HepG2 (cell line): Measurements from ENCODE around the gene AKR7A2. TPM values are rescaled to one million over a fixed set of nuclear protein-coding genes. Genes with fewer than 3 reads are reported as not detected.

ENCODE experiments used
- BHLHE40 ChIP-seq: IDR thresholded peaks from 2 replicates; pipeline ENCODE4 v1.6.1; 2011; ENCODE audit warnings: low read length, improper control_type of control experiment
- HMGXB3 ChIP-seq: sonication (generic); formaldehyde crosslinking; IDR thresholded peaks from 2 replicates; pipeline ENCODE4 v1.4.0; 2020; ENCODE audit warnings: missing genetic modification reagents, borderline replicate concordance
- HOXA5 ChIP-seq: sonication (generic); formaldehyde crosslinking; IDR thresholded peaks from 2 replicates; pipeline ENCODE4 v1.4.0; 2020; ENCODE audit warnings: missing genetic modification reagents
- KDM5B ChIP-seq: sonication (generic); formaldehyde crosslinking; IDR thresholded peaks from 2 replicates; pipeline ENCODE4 v1.4.0; 2020; ENCODE audit warnings: missing genetic modification reagents, mild to moderate bottlenecking, borderline replicate concordance
- RAD21 ChIP-seq: fragments of 450-650 bp; formaldehyde crosslinking; IDR thresholded peaks from 2 replicates; pipeline ENCODE4 v1.5.0; 2020; ENCODE audit warnings: mild to moderate bottlenecking
- SMC3 ChIP-seq: IDR thresholded peaks from 2 replicates; pipeline ENCODE4 v1.6.1; 2011; ENCODE audit warnings: low read length, improper control_type of control experiment
- SRSF9 ChIP-seq: fragments of 200-400 bp; formaldehyde crosslinking; IDR thresholded peaks from 2 replicates; pipeline ENCODE4 v1.6.1; 2018; ENCODE audit warnings: borderline replicate concordance, mild to moderate bottlenecking, low read depth, low read length; ENCODE audit not compliant: insufficient read depth, poor library complexity, severe bottlenecking
- TCF12 ChIP-seq, 2 experiments: fragments of 450-650 bp in 1 of 2; sonication (generic) in 1 of 2; formaldehyde crosslinking in 1 of 2; IDR thresholded peaks; 2 replicates each; pipeline versions ENCODE4 v1.6.1 to v1.8.0; 2017 to 2022; ENCODE audit warnings: antibody characterized with exemption in 1 of 2, mild to moderate bottlenecking in 1 of 2, missing genetic modification reagents in 1 of 2, moderate library complexity in 1 of 2
- ZC3H13 ChIP-seq: sonication (generic); formaldehyde crosslinking; IDR thresholded peaks from 2 replicates; pipeline ENCODE4 v1.8.1; 2023; ENCODE audit warnings: mild to moderate bottlenecking, missing genetic modification reagents, moderate library complexity
- ZFP82 ChIP-seq: sonication (generic); formaldehyde crosslinking; IDR thresholded peaks from 2 replicates; pipeline ENCODE4 v1.5.1; 2020; ENCODE audit warnings: mild to moderate bottlenecking, missing genetic modification reagents, borderline replicate concordance
- ZNF20 ChIP-seq: sonication (generic); formaldehyde crosslinking; IDR thresholded peaks from 2 replicates; pipeline ENCODE4 v1.4.0; 2020; ENCODE audit warnings: mild to moderate bottlenecking, moderate library complexity, missing genetic modification reagents
- ZNF44 ChIP-seq: sonication (generic); formaldehyde crosslinking; IDR thresholded peaks from 2 replicates; pipeline ENCODE4 v1.5.1; 2020; ENCODE audit warnings: mild to moderate bottlenecking, missing genetic modification reagents
- ZNF441 ChIP-seq: sonication (generic); formaldehyde crosslinking; IDR thresholded peaks from 2 replicates; pipeline ENCODE4 v1.7.0; 2021; ENCODE audit warnings: missing genetic modification reagents, borderline replicate concordance
- ZNF503 ChIP-seq: sonication (generic); formaldehyde crosslinking; IDR thresholded peaks from 2 replicates; pipeline ENCODE4 v1.4.0; 2020; ENCODE audit warnings: missing genetic modification reagents
- ZNF639 ChIP-seq: conservative IDR thresholded peaks from 2 replicates; pipeline ENCODE4 v1.6.1; 2018; ENCODE audit warnings: missing genetic modification reagents
- polyA plus RNA-seq, 8 experiments: library from polyadenylated mRNA; depleted of rRNA in 3 of 8; stranded (reverse) in 7 of 8; unstranded in 1 of 8; fragments of >200 nt; fragmentation: Illumina TruSeq in 4 of 8; extraction: Trizol in 4 of 8; gene quantifications; 2 replicates each; pipeline versions ENCODE4 v1.2.1 to v1.2.3, GENCODE V29; 2011 to 2016; ENCODE audit warnings: low read depth in 4 of 8, missing spikeins in 1 of 8, mixed read lengths in 1 of 8; ENCODE audit not compliant: insufficient read depth in 1 of 8
- total RNA-seq, 5 experiments: library from RNA; depleted of rRNA; stranded (reverse); fragments of >200 nt; fragmentation: Illumina TruSeq; extraction: Trizol; gene quantifications; 2 replicates each; pipeline ENCODE4 v1.2.3, GENCODE V29; 2016; ENCODE audit warnings: low read depth in 1 of 5
- TF ChIP-seq, protein P1 (sequence below): sonication (generic); formaldehyde crosslinking; IDR thresholded peaks from 2 replicates; pipeline ENCODE4 v1.4.0; 2020; ENCODE audit warnings: missing genetic modification reagents
- TF ChIP-seq, protein P2 (sequence below): sonication (generic); formaldehyde crosslinking; IDR thresholded peaks from 2 replicates; pipeline ENCODE4 v1.4.0; 2020; ENCODE audit warnings: mild to moderate bottlenecking, missing genetic modification reagents
- TF ChIP-seq, protein P3 (sequence below): IDR thresholded peaks from 2 replicates; pipeline ENCODE4 v1.6.1; 2016

The AKR7A2 gene
- total and polyA plus RNA-seq, 2 of the 13 experiments (the other 11 are each of a cell fraction or from before 2014, with no cell fraction given), result 45.2 to 75.6 TPM

DNA sequence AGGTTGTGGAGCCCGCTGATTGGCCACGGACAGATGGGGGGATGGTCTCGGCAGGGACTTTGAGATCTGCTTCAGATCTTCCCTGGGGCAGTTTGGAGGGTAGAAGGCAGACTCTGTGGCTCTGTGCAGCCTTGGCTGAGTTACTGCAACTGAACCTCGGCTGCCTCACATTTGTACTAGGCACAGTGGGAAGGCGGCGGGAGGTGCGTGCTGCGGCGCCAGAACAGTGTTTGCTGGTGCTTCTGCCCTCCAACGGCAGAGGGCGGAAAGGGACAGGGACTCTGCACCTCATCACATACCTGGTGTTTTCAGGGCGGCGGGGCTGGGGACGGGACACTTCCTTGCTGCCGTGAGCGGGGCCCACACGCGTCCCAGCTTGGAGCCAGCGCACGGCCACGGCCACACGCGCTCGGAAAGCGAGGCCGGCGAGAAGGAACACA is 26.4 kb upstream of the AKR7A2 start (continued):
- TF ChIP-seq HMGXB3 (peak; percentile 39; the same call in 1 of the 2 replicates), SRSF9 (no peak), ZNF44 (CRISPR knock-in tag) (no peak), KDM5B (CRISPR knock-in tag) (no peak), ZC3H13 (CRISPR knock-in tag) (no peak), TCF12 (IDR thresholded peaks at IDR 0.05) (no peak), TCF12 (CRISPR knock-in tag; IDR thresholded peaks at IDR 0.05) (no peak), BHLHE40 (no peak), ZNF20 (no peak), RAD21 (CRISPR knock-in tag) (peak; percentile 75), HOXA5 (CRISPR knock-in tag) (no peak), ZNF639 (CRISPR knock-in tag) (no peak), ZFP82 (CRISPR knock-in tag) (no peak), SMC3 (peak; percentile 41; the same call in 1 of the 2 replicates), ZNF503 (no peak), ZNF441 (0 out of 2 replicates have a peak, but pooled peaks have one; percentile 44)
- TF ChIP-seq, protein P1, sequence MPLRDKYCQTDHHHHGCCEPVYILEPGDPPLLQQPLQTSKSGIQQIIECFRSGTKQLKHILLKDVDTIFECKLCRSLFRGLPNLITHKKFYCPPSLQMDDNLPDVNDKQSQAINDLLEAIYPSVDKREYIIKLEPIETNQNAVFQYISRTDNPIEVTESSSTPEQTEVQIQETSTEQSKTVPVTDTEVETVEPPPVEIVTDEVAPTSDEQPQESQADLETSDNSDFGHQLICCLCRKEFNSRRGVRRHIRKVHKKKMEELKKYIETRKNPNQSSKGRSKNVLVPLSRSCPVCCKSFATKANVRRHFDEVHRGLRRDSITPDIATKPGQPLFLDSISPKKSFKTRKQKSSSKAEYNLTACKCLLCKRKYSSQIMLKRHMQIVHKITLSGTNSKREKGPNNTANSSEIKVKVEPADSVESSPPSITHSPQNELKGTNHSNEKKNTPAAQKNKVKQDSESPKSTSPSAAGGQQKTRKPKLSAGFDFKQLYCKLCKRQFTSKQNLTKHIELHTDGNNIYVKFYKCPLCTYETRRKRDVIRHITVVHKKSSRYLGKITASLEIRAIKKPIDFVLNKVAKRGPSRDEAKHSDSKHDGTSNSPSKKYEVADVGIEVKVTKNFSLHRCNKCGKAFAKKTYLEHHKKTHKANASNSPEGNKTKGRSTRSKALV (CRISPR knock-in tag), result 0 out of 2 replicates have a peak, but pooled peaks have one; percentile 36
- TF ChIP-seq, protein P2, sequence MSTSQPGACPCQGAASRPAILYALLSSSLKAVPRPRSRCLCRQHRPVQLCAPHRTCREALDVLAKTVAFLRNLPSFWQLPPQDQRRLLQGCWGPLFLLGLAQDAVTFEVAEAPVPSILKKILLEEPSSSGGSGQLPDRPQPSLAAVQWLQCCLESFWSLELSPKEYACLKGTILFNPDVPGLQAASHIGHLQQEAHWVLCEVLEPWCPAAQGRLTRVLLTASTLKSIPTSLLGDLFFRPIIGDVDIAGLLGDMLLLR (CRISPR knock-in tag), result peak; percentile 69; the same call in 1 of the 2 replicates
- TF ChIP-seq, protein P3, sequence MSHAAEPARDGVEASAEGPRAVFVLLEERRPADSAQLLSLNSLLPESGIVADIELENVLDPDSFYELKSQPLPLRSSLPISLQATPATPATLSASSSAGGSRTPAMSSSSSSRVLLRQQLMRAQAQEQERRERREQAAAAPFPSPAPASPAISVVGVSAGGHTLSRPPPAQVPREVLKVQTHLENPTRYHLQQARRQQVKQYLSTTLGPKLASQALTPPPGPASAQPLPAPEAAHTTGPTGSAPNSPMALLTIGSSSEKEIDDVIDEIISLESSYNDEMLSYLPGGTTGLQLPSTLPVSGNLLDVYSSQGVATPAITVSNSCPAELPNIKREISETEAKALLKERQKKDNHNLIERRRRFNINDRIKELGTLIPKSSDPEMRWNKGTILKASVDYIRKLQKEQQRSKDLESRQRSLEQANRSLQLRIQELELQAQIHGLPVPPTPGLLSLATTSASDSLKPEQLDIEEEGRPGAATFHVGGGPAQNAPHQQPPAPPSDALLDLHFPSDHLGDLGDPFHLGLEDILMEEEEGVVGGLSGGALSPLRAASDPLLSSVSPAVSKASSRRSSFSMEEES, result no peak
